KG1 (cell line): ENCODE data around the gene ELMO3.

Experiments used
- DNase-seq: peaks from one replicate; lab custom pipeline; 2025; lab: John Stamatoyannopoulos, UW

Gene ELMO3

DNA sequence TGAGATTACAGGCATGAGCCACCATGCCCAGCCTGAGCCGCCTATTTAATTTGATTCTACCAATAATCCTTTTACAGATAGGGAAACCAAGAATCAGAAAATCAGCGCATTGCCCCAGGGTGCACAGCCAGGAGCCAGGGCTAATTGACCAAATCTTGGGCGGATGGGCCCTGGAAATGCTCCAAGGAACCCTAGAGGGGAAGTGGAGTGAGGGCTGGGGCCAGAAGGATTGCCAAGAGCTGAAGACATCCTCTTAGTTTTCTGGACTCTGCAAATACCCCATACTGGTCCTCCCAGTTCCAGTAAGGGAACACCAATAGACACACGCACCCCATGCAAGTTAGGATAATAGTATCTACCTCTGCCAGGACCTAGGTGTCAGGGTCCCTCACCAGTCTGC lies 44.5 kb downstream of the ELMO3 start:
- no peak for DNase-seq

DNA sequence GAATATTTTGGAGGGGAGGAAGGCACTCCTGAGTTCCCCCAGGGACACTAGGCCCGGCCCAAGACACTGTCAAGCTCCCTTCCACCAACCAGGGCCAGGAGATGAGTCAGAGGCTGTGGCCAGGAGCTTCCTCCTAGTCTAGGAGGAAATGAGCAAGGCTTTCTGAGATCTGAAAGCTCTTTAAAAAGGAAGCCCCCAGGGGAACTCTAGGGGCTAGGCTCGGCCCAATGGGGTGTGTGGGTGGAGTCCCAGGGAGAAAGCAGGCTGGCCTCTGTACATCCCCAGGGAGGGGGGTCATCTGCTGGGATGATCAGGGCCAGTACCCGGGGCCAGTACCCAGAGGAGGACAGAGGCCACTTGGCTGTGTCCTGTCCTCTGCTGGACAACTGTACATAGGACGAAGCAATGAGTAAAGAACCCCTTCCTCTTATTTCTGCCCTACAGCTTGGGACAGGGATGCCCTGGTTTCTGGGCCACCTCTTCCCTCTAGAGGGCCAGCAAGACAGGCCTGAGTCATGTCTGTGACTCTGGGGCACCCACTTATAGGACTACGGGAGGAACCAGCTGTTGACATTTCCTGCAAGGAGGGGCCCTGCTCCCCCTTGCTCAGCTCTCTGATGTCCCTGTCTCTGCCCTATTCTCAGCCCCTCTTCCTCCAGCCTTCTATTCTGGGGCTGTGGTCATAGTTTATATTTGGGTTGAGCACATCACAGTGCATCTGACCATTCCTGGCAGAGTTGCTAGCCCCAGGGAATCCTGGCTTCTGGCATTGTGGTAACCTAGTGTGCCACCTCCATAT lies 45.7 kb downstream of the ELMO3 start:
- peak; percentile 89 for DNase-seq

DNA sequence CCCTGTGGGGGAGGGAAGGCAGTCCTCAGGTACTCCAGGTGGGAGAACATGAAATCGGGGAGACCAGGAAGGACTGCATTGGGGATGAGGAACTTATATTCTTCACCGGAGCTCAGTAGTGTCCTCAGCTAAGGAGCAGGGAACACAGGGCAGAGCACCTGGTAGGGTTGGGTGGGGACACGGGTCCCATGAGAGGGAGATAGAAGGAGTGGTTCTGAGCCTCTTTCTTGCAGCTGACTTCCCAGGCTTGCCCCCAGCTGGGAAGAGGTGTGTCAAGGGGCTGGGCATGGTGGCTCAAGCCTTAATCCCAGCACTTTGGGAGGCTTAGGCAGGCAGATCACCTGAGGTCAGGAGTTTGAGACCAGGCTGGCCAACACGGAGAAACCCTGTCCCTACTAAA lies 46.3 kb downstream of the ELMO3 start:
- no peak for DNase-seq

DNA sequence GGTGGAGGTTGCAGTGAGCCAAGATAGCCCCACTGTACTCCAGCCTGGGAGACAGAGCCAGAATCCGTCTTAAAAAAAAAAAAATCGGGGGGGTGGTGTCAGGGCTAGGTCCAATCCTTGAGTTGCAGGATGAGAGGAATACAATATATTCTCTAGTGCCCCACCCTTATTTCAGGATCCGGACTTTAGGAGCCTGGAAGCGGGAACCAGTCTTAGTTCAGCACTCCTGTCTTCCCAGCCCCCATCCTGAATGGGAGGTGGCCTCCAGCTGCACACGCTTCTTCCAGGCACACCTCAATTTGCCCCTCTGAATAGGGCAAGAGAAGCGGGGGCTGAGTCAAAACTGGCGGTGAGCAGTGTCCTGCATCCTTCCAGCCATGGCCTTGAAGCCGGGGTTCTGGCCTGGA lies 46.7 kb downstream of the ELMO3 start:
- DNase-seq = no peak

DNA sequence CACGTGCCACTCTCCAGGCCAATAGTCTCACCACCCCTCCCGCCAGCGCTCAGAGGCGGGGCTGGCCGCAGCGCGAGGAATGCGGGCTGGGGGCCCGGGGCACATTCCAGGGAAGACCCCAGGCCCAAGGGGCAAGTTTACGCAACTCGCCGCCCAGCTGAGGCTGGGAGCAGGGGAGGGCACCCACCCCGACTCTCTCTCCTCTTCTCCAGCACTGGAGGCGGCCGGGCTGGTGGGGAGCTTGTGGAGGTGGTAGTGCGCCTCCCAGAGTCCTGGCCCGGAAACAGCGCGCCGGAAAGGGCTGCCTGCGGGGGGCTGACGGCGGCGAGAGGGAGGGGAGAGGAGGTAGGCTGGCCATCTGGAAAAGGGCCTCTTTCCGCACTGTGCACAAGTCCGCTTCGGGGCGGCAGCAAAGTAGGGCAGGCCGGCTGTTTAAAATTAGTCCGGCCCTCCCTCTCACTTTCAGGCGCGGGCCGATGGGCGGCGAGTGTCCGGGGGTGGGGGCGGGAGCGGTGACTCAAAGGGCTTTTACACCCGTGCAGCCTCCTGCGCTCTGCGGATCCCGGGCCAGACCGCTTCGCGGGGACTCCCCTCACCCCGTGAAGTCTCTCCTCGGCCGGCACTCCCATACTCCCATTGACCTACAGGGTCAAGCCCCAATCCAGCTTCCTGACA lies 47.3 kb downstream of the ELMO3 start:
- no peak for DNase-seq

DNA sequence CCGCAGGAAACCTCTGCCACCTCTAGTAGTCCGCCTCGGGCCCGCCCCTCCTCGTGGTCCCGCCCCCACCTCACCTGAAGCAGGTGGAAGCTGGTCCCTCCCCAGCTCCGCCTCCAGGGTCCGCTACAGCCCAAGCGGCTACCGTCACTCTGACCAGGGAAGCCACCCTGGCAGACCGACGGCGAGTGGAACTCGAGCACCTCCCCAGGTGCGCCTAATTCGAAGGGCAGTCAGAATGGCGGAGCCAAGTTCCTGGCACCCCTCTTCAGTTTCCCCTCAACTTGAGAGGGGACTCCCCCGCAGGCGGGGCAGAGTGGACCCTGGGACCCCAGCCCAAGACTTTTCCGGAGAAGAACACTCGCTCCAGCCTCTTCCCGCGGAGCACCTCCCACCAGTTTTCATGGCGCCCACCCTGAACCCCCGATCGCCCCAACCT lies 47.8 kb downstream of the ELMO3 start:
- no peak for DNase-seq

DNA sequence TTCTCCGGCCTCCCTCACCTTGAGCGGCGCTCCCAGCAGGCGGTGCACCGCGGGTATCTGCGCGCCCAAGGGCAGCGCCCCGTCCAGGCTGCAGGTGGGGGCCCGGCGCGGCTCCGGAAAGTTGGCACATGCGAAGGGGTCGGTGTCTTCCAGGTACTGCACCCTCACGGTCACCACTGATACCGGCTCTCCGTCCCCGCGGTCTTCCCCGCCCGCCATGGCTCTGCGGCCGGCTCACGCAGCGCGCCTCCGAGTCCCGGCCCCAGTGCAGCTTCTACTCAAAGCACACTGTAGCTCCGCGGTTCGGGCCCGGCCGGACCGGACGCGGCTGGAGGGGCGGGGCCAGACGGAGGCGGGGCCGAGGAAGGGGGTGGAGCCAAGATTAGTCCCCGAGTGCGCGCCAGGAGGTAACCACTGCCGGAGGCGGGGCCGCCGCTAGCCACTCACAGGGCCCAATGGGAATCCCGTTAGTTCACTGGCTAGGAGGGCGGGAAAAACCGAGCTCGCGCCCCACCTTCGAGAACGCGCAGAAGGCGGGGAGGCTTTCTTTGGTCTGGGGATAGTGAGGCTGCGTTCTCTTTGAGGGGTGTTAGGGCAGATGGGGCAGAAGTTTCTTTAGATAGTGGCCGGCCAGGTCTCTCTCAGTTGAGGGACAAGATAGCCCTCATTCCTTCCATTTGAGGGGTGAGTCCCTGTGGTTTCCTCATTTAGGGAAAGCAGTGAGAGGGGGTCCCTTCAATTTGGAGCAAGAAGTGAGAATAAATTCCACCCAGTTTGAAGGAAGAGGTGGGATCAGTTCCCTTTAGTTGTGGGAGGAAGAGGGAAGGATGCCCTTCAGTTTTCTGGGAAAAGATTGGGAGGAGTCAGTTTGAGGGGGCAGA lies 48.5 kb downstream of the ELMO3 start, which contains the start of gene FHOD1:
Gene FHOD1 (minus strand): TSS at position 290 of the 881 bp plus-strand sequence. CDS start 71 bp downstream, at position 219.
- DNase-seq = peak; percentile 94

DNA sequence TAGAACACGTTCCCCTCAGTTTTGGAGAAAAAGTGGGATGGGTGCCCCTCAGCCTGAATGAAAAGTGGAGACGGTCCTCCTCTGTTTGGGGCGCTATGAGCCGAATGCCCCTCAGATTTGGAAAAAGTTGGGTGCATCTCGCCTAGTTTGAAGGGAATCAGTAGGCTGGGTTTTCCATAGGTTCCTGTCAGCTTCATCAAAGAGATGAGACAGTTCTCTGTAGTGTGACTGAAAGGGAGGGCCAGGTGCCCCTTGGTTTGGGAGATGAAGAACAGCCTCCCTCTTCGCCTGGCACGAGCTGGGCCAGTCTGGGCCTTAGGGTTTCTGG lies 49.1 kb downstream of the ELMO3 start:
- DNase-seq = no peak

DNA sequence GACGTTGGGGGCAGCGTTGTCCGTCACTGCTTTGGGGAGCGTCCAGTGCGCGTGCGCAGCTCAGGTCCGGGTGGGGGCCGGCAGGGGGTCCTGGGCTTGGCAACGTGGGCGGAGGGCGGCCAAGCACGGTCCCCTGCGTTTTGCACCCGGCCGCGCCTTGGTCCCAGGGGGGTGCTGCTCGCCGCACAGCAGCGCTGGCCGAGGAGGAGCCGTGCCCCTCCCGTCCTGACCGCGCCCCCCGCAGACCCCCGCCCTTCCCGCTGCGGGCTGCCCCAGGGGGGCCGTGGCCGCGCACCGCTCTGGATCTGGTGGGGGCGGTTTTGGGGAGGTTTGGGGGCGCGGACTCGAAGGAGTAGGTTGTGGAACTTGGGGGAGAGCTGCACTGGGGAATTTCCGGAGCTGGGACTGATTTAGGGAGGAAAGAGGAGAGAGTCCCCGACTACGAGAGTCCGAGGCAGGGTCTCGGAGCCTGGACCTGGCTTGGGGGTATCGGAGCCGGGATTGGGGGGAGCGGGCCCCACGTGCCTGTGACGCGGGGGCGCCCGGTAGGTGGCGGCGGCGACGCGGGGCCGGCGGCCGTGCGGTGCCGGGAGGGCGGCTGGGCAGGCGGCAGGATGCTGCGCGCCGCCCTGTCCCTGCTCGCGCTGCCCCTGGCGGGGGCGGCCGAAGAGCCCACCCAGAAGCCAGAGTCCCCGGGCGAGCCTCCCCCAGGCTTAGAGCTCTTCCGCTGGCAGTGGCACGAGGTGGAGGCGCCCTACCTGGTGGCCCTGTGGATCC lies 49.7 kb downstream of the ELMO3 start, which contains the start of gene SLC9A5:
Gene SLC9A5 (plus strand): TSS at position 579 of the 777 bp plus-strand sequence. CDS start 36 bp downstream, at position 615.
- DNase-seq = no peak

DNA sequence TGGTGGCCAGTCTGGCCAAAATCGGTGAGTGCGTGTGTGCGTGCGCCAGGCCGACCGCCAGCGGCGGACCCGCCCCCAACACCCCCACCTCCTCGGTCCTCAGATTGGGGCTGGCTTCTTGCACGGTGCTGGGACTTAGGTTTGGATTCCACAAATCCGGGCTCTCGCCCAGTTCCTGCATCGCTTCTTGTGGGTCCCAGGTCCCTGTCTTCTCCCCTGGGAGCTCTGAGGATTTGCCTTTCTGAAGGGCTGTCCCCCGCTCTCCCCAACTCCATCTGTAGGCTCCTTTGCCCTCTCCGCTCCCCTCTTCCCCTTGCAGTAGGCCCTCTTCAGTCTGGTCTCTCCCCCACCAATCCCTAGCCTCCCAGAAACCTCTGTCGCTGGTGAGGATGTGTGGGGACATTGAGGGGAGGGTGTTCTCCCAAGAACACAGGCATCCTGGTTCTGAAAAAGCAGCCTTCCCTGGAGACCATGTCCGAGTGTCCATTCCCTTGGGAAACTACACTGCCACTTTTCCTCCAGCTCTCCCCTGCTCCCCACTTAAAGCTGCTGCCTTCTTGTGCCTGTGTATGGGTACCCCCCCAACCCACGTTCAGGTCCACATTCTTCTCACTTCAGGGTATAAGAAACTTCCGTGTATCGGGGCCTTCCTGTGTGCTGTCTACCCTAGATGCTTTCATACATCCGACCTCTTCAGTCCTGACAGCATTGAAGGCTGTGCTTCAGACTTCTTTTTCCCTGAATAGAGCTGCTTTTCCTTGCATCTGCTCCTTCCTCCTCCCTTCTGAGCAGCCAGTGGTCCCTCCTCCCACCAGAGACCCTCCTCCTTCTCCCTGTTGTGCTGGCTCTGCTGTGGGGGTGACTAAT lies 50.5 kb downstream of the ELMO3 start:
- no peak for DNase-seq

DNA sequence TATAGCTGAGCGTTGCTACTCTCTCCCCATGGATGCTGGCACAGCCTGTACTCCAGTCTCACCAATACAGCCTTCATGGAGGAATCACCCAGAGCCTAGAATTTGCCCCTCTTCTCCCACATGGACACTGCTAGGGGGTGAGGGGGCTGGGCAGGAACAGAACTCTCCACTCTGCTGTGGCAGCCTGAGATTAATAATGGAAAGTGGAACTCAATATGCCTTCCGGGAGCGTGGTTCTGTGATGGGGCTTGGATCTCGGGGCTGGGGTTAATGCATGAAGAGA lies 51.1 kb downstream of the ELMO3 start:
- DNase-seq = no peak

DNA sequence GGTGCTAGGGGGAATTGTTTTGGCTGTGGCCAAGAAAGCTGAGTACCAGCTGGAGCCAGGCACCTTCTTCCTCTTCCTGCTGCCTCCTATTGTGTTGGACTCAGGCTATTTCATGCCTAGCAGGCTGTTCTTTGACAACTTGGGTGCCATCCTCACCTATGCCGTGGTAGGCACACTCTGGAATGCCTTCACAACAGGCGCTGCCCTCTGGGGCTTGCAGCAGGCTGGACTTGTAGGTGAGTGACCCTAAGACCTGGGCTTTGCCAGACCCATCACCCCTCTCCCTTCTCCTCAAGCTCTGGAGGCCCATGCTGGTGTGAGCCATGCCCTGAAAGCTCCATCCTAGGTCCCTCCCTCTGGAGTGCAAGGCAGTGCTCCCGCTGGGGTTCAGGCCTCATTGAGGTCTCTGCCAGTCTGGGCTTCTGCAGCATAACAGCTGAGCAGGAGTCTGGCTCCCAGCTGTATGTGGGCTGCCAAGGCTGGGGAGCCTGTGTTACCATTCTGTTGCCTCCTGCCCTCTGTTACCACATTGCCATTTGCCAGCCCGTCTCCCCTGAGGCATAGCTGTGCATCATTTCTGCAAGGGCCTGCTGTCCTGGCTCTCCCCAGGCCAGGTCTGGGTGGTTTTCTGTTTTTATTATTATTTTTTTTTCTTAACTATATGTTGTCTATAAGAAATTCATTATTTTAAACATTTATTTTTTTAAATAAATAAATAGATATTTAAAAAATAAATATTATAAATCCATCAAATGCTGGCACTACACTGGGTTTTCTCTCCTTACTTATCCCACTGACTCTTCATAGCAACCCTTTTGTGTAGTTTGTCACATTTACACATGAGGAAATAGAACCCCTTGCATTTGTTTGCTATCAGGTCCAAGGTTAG lies 53.9 kb downstream of the ELMO3 start:
- DNase-seq = no peak
